Inferior parietal cortex (tissue), 1 donor: ENCODE measurements around the gene SMARCD1.
A peak's percentile ranks its signal among the peaks of the same experiment; 100 is the strongest.

ENCODE experiments used
- DNase-seq: peaks from one replicate; pipeline ENCODE4 v3.0.0-alpha.2; 2016; ENCODE audit errors: extremely low spot score

Gene SMARCD1

DNA sequence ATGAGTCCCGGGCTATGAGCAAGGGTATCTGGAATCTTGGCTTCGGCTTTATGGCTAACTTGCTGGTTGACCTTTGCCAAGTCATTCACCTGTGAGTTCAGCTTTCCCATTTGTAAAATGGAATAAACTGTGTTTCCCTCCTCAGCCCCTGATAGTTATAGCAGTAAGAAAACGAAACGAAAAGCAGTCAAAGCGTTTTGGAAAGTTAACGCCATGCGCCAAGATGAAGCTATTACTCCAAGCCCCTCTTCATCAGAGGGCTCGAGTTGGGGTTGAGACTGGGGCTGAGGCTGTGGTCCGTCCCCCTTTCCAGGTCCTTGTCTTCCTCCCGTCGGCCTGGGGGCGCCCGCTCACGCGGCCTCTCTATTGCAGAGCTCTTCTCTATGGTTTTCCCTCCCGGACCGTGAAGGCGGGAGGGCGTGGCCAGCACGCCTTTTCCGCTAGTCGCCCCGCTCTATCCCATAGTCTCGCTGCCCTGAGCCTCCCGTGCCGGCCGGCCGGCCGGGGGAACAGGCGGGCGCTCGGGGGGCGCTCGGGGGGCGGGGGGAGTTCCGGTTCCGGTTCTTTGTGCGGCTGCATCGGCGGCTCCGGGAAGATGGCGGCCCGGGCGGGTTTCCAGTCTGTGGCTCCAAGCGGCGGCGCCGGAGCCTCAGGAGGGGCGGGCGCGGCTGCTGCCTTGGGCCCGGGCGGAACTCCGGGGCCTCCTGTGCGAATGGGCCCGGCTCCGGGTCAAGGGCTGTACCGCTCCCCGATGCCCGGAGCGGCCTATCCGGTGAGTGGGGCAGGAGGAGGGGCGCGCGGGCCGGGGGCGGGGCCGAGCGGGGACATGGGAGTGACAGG is at the start of gene SMARCD1:
Gene SMARCD1, plus strand, starts transcription at position 568 of the 840 bp plus-strand sequence. Its CDS starts 28 bp downstream, at position 596.
- peak; percentile 93 for DNase-seq

DNA sequence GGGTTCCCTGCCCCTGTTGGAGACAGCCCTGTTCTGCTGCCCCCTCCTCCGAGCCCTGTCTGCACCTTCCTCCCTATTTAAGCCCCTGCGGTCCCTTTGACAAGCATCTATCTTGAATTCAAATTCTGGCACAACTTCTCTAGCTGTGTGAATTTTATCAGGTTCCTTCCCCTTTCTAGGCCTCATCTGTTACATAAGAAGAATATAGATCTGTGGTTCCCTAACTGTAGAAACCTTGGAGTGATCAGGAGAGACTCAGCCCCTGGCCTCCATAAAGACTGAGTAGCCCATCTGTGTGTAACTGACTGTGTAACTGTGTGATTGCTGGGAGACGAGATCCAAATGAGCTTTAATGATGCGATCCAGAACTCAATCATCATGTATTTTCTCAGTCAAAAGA is 46.8 kb upstream of the SMARCD1 start:
- no peak for DNase-seq

DNA sequence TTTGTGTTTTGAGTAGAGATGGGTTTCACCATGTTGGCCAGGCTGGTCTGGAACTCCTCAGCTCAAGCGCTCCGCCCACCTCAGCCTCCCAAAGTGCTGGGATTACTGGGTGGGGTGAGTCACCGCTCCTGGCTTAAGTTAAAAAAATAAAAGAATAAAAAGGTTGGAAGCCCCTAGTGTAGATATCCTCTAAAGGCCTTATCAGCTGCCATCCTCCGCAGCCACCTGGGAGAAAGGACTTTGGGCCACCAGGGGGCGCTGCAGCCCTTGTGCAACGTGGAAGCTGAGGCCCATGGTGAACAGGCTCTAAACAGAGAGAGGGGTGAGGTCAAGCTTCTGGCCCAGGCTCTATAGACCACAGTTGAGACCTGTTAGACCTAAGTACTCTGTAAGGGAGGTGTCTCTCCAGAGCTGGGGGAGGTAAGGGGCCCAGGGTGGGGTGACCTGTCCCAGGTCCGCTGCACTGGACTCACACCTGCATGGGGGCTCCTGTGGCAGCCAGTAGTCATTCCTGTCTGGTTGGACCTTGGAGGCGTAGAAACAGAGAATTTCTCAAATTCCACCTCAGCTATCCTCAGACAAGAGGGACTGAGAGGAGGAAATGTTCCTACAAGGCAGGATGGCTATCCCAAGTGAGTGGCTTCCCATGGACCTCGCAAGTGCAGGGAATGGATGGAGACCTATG is 45.8 kb upstream of the SMARCD1 start:
- DNase-seq: peak; percentile 87

- DNase-seq: no peak
Observed at GRCh38 chr12:50040657-50041056, 44.5 kb upstream of the SMARCD1 start.

- no peak for DNase-seq
Observed at GRCh38 chr12:50041062-50041860, 43.9 kb upstream of the SMARCD1 start.

DNA sequence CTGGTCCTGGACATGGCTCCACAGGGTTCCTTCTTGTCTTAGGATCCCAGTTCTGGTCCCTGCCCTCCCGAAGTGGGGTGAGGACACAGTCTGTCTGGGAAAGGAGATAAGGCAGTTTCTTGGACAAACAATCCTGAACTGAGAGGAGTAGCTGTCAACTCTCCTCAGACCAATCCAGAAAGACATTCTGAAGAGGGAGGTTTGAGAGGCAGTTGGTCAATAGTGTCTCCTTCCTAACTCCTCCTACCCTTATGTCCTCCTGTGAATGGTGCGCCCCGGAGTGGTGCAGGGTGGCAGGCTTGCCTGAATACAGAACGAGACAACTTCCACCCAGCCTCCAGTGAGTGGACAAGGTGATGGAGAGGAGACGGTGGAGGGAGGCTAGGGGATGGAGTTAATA is 43.2 kb upstream of the SMARCD1 start:
- DNase-seq: no peak

GRCh38 chr12:50042693-50043092 is 42.4 kb upstream of the SMARCD1 start:
- no peak for DNase-seq

DNA sequence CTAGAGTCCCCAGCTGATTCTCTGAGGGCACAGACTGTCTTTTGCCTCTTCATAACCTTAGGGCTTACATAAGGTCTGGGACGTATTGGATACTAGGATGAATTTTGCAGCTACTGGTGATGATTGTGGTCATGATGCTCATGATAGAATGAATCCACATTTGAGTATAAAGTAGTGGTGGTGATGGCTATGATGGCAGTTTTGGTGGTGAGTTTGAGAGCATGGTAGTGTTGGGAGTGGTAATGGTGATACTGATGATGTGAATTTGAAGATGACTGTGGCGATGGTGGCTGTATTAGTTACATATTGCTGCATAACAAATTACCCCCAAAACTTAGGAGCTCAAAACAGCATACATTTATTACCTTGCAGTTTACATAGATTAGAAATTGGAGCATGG is 41.8 kb upstream of the SMARCD1 start:
- no peak for DNase-seq

DNA sequence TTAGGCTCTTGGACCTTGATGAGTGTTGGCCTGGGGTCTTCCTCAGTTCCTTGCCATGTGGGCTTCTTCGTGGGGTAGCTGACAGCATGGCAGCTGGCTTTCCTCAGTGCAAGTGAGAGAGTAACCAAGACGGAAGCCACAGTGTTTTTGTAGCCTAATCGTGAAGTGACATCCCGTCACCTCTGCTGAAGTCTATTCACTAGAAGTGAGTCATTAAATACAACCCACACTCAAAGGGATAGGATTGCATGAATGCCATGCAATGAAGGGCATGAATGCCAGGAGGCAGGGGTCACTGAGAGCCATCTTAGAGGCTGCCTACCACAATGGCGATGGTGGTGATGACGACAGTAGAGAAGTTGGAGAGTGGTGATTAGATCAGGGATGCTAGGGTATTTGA is 41.3 kb upstream of the SMARCD1 start:
- DNase-seq: no peak

GRCh38 chr12:50047693-50048250 is 37.4 kb upstream of the SMARCD1 start:
- DNase-seq: no peak

- no peak for DNase-seq
Observed at GRCh38 chr12:50049254-50050118, 35.7 kb upstream of the SMARCD1 start.

- DNase-seq: no peak
Observed at GRCh38 chr12:50050119-50050385, 35.1 kb upstream of the SMARCD1 start.

DNA sequence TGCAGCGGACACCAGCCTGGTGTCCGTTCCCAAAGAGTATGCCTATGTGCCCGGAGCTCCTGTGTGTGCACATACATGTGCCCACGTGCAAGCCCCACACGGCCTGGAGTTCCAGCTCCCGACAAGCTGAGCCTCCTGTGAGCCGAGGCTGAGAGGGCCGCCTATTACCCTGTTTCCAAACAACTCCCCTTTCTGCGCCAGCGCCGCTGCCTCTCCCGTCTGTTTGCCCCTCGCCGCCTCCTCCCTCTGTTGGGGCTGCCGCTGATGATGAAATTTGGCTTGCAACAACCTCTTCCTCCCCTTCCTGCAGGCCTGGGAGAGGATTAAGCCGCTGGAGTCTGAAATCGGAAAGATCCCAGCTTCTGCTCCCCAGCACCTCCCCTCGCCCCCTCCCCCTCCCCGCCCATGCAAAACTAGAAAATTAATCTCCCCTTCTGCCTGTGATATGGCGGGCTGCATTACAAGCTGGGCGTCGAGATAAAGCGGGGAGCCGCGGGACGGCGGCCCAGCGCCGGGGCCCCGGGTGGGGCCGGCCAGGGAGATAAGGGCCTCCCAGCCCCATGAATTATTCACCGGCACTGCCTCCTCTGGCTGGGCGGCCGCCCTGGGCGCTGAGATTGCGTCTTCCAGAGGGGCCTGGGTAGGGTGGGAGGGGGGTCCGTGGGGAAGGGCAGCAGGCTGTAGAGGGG is 34.6 kb upstream of the SMARCD1 start:
- no peak for DNase-seq

- DNase-seq: no peak
Observed at GRCh38 chr12:50051101-50051806, 33.9 kb upstream of the SMARCD1 start.

- DNase-seq: no peak
Observed at GRCh38 chr12:50052544-50052943, 32.6 kb upstream of the SMARCD1 start.

GRCh38 chr12:50052964-50053363 is 32.2 kb upstream of the SMARCD1 start:
- DNase-seq: no peak

DNA sequence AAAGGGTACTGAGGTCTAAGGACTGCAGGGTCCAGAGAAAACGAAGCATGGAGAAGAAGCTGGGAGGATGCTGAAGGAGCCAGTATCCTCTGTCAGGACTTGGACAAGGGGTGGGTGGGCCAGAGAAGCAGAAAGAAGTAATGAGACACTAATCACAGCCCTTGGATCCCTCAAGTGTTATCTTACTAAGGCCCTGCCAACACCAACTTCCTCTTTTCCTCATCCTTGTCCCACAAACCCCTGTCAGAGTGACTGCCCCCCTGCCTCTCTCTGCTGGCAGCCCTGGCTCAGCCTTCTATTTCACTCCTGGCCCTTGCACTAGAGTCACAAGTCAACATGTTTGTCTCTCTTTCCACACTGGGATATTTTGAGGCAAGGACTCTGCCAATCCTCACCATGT is 31.6 kb upstream of the SMARCD1 start:
- no peak for DNase-seq

DNA sequence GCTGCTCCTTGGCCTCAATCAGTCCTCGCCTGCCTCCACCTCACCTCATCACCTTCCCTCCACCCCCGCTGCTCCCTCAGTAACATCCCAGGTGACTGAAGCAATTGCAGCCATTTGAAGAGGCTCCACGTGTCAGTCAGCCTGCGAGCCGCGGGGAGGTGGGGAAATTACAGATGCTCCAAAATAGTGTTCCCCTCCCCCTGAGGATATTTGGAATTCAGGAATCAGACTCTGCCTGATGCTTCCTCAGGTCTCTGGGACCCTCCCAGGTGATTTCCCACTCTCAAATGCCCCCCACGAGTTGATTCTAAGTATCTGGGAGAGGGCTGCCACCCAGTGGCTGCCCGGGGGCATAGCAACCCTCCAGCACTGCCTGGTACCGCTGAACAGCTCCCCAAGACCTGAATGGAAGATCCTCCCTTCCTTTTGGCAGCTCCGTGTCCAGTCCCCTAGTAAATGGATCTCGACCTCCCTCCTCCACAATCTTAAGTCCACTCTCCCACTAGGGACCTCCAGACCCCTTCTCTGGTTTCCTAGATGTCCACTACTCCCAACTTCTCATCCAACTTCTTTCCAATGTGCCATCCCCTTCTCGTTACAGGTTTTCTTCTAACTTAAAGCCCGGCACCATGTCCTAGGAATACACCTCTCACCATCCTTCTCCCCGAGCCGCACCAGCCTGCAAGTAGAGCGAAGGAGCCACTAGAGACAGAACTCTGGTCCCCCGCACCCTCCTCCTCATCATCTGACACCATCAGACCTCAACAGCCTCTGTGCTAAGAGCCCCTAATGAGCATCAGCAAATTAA is 29.1 kb upstream of the SMARCD1 start:
- peak; percentile 74 for DNase-seq

DNA sequence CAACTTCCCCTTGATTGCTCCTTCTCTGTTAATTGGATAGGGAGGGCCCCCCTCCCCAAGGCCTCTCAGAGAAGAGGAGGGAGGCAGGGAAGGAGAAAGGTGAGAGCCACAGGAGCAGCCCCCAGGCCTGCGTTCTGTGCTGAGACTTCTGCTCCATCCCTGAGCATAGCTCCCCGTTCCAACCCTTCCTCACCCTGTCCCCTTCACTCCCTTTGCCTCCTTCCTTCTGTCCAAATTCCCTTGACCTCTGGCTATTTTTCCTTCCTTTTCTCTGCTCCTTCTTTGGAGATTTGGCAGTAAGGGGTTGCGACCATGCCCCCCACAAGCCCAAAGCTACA is 28.5 kb upstream of the SMARCD1 start:
- DNase-seq: no peak
